Tibial nerve (tissue), 4 donors: ENCODE results near the gene PRELP. TPM values are rescaled to one million over a fixed set of nuclear protein-coding genes. Genes with fewer than 3 reads are reported as not detected.

Experiments
- DNase-seq, 2 donors: peaks; one replicate each; pipeline ENCODE4 v3.0.0-alpha.2; 2019; ENCODE audit warnings: low spot score in 2 of 2
- H3K27ac ChIP-seq, 4 donors: fragments of 200-600 bp; sonication (generic) in 3 of 4; one replicate each; pipeline ENCODE4 v1.5.1; 2017 to 2019; ENCODE audit warnings: mild to moderate bottlenecking in 1 of 4
- H3K27me3 ChIP-seq, 2 donors: fragments of 200-600 bp; sonication (generic) in 1 of 2; one replicate each; pipeline versions ENCODE4 v1.5.1 to v1.6.0; 2017 to 2019
- H3K36me3 ChIP-seq, 3 donors: fragments of 200-600 bp; sonication (generic); one replicate each; pipeline ENCODE4 v1.5.1; 2018 to 2019
- H3K4me1 ChIP-seq, 4 donors: fragments of 200-600 bp; sonication (generic) in 3 of 4; one replicate each; pipeline ENCODE4 v1.5.1; 2017 to 2019
- H3K4me3 ChIP-seq, 4 donors: fragments of 200-600 bp; sonication (generic) in 3 of 4; one replicate each; pipeline ENCODE4 v1.5.1; 2017 to 2019; ENCODE audit warnings: mild to moderate bottlenecking in 1 of 4, moderate library complexity in 1 of 4
- H3K9me3 ChIP-seq, 4 donors: fragments of 200-600 bp; sonication (generic) in 3 of 4; one replicate each; pipeline ENCODE4 v1.5.1; 2017 to 2019
- CTCF ChIP-seq, 5 experiments: fragments of 200-600 bp in 3 of 5; fragments of 450-650 bp in 2 of 5; sonication (generic) in 3 of 5; IDR thresholded peaks; one replicate each; pipeline ENCODE4 v1.5.1; 2016 to 2019; ENCODE audit warnings: antibody characterized with exemption in 5 of 5, mild to moderate bottlenecking in 3 of 5, moderate library complexity in 2 of 5
- EP300 ChIP-seq, 2 donors: sonication (generic); formaldehyde crosslinking; IDR thresholded peaks; one replicate each; pipeline ENCODE4 v1.6.1; 2017; ENCODE audit warnings: antibody characterized with exemption in 2 of 2, mild to moderate bottlenecking in 1 of 2
- POLR2A ChIP-seq, 2 donors: fragments of 450-650 bp; IDR thresholded peaks; one replicate each; pipeline ENCODE4 v1.6.1; 2017; ENCODE audit warnings: antibody characterized with exemption in 2 of 2, mild to moderate bottlenecking in 2 of 2, moderate library complexity in 2 of 2
- WGBS, 2 donors: methylation state at CpG; one replicate each; pipeline ENCODE4 v1.1.5; 2018; 5-methylcytosine and 5-hydroxymethylcytosine counted together
- total RNA-seq, 4 donors: library from RNA; depleted of rRNA; stranded (reverse); fragments of >200 nt; gene quantifications; one replicate each; pipeline ENCODE4 v1.1.0, GENCODE V29; 2016

The PRELP gene
- total RNA-seq, 4 donors from 2014 or later, result 108 to 291 (median 153) TPM

- Histone ChIP-seq H3K27ac (peak overlapping the region in 2 of 4 donors; percentile 65 to 70), H3K4me1 (peaks cover 0 to 68% (median 23%) of the 10 kb centered on the region in 4 donors), H3K9me3 (no peaks in the 10 kb centered on the region), H3K36me3 (no peaks in the 10 kb centered on the region), H3K4me3 (no peak overlapping the region), H3K27me3 (no peaks in the 10 kb centered on the region)
- no peak for TF ChIP-seq CTCF (IDR thresholded peaks at IDR 0.05)
- TF ChIP-seq POLR2A (IDR thresholded peaks at IDR 0.05), result no peak
- TF ChIP-seq EP300 (IDR thresholded peaks at IDR 0.05), result no peak
- DNase-seq, result no peak
- WGBS, 2 donors, result 82 to 87% methylated on average over 5 of the region's 5 CpGs
These were observed 22.6 kb upstream of the PRELP start for GRCh38 chr1:203453016-203453415.

DNA sequence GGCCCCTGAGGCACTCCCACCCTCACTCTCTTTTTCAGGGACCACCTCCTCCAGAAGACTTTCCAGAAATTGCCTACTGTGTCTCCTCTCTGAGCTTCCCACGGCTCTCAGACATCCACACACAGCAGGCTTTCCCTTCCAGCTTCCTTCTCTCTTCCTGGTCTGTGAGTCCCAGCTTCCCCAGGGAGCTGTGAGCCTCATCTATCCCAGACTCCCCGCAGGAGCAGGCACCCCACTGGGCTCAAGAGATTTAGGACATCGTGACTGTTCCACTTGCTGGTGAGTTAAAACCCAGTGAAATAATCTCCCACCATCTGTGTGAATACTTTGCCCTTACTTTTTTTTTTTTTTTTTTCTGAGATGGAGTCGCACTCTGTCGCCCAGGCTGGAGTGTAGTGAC is 22.0 kb upstream of the PRELP start:
- TF ChIP-seq POLR2A (IDR thresholded peaks at IDR 0.05) (no peak), CTCF (IDR thresholded peaks at IDR 0.05) (no peak), EP300 (IDR thresholded peaks at IDR 0.05) (no peak)
- Histone ChIP-seq H3K27ac (peak overlapping the region in 2 of 4 donors; percentile 65 to 70), H3K4me3 (no peak overlapping the region), H3K27me3 (no peaks in the 10 kb centered on the region), H3K36me3 (no peaks in the 10 kb centered on the region), H3K4me1 (peaks cover 0 to 62% (median 17%) of the 10 kb centered on the region in 4 donors), H3K9me3 (no peaks in the 10 kb centered on the region)
- WGBS, 2 donors, result 71 to 73% methylated on average over 5 of the region's 5 CpGs
- DNase-seq, result no peak

GRCh38 chr1:203454986-203455471 is 20.6 kb upstream of the PRELP start:
- no peak for TF ChIP-seq EP300 (IDR thresholded peaks at IDR 0.05)
- TF ChIP-seq CTCF (IDR thresholded peaks at IDR 0.05), result no peak
- TF ChIP-seq POLR2A (IDR thresholded peaks at IDR 0.05), result no peak
- no peak for DNase-seq
- H3K36me3 ChIP-seq, result no peaks in the 10 kb centered on the region
- peaks cover 0 to 49% (median 7%) of the 10 kb centered on the region in 4 donors for H3K4me1 ChIP-seq
- 79 to 82% methylated on average over 18 of the region's 18 CpGs for WGBS, 2 donors
- no peak overlapping the region for H3K4me3 ChIP-seq
- H3K27me3 ChIP-seq, result no peaks in the 10 kb centered on the region
- no peaks in the 10 kb centered on the region for H3K9me3 ChIP-seq
- H3K27ac ChIP-seq, result peak overlapping the region in 3 of 4 donors; percentile 20 to 76 (median 70)

GRCh38 chr1:203455706-203456105 is 19.9 kb upstream of the PRELP start:
- Histone ChIP-seq H3K4me1 (peaks cover 0 to 42% (median 7%) of the 10 kb centered on the region in 4 donors), H3K27ac (peak overlapping the region in 3 of 4 donors; percentile 20 to 76 (median 70)), H3K9me3 (no peaks in the 10 kb centered on the region), H3K36me3 (no peaks in the 10 kb centered on the region), H3K27me3 (no peaks in the 10 kb centered on the region), H3K4me3 (no peak overlapping the region)
- WGBS, 2 donors, result 53 to 84% methylated on average over 3 of the region's 3 CpGs
- TF ChIP-seq EP300 (IDR thresholded peaks at IDR 0.05) (no peak), POLR2A (IDR thresholded peaks at IDR 0.05) (no peak), CTCF (IDR thresholded peaks at IDR 0.05) (no peak)
- no peak for DNase-seq

DNA sequence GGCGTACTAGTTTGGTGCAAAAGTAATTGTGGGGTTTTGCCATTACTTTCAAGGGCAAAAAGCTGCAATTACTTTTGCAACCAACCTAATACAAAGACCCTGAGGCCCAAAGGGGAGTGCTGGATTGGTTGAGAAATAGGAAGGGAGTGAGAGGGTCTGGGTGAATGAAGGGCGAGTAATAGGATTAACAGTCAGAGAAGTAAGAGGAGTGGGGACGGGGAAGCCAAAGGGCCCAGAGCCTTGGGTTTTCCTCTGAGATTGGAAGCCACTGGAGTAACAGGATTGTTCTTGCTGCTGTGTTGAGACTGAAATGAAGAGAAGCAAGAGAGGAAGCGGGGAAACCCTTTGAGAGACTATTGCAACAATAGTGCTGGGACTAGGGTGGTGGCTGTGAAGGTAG is 19.0 kb upstream of the PRELP start:
- H3K27me3 ChIP-seq, result no peaks in the 10 kb centered on the region
- WGBS, 2 donors, result 84 to 97% methylated on average over 4 of the region's 4 CpGs
- H3K4me1 ChIP-seq, result peaks cover 0 to 33% (median 7%) of the 10 kb centered on the region in 4 donors
- TF ChIP-seq CTCF (IDR thresholded peaks at IDR 0.05) (no peak), EP300 (IDR thresholded peaks at IDR 0.05) (no peak), POLR2A (IDR thresholded peaks at IDR 0.05) (no peak)
- H3K9me3 ChIP-seq, result no peaks in the 10 kb centered on the region
- no peaks in the 10 kb centered on the region for H3K36me3 ChIP-seq
- no peak overlapping the region for H3K4me3 ChIP-seq
- H3K27ac ChIP-seq, result peak overlapping the region in 1 of 4 donors; percentile 70
- DNase-seq, result no peak
